ENCODE results near the gene ZNF644.

Gene ZNF644

GRCh38 chr1:90926971-90927370, 94.9 kb downstream of the ZNF644 start:
- DNase-seq (ENCODE audit: extremely low spot score) = no peak
- TF ChIP-seq, protein P1, sequence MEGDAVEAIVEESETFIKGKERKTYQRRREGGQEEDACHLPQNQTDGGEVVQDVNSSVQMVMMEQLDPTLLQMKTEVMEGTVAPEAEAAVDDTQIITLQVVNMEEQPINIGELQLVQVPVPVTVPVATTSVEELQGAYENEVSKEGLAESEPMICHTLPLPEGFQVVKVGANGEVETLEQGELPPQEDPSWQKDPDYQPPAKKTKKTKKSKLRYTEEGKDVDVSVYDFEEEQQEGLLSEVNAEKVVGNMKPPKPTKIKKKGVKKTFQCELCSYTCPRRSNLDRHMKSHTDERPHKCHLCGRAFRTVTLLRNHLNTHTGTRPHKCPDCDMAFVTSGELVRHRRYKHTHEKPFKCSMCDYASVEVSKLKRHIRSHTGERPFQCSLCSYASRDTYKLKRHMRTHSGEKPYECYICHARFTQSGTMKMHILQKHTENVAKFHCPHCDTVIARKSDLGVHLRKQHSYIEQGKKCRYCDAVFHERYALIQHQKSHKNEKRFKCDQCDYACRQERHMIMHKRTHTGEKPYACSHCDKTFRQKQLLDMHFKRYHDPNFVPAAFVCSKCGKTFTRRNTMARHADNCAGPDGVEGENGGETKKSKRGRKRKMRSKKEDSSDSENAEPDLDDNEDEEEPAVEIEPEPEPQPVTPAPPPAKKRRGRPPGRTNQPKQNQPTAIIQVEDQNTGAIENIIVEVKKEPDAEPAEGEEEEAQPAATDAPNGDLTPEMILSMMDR (IDR thresholded peaks at IDR 0.05; ENCODE audit: control extremely low read depth, extremely low read depth, low read depth, missing control alignments) = no peak
- CTCF ChIA-PET = interaction anchor here (2.5 kb wide), 1 partner anchor 9 kb away, joined by 18 read pairs; no protein-coding TSS in a partner anchor
- POLR2A ChIA-PET = interaction anchor here (0.6 kb wide), 1 partner anchor 9 kb away, joined by 6 read pairs; no protein-coding TSS in a partner anchor

GRCh38 chr1:90925928-90926869, 95.6 kb downstream of the ZNF644 start:
- CTCF ChIA-PET = interaction anchor here (2.5 kb wide), 1 partner anchor 10 kb away, joined by 18 read pairs; no protein-coding TSS in a partner anchor
- TF ChIP-seq, protein P1 (IDR thresholded peaks at IDR 0.05; ENCODE audit: control extremely low read depth, extremely low read depth, low read depth, missing control alignments) = no peak
- POLR2A ChIA-PET = no interaction called here
- DNase-seq (ENCODE audit: extremely low spot score) = no peak

GRCh38 chr1:90924982-90925381, 96.9 kb downstream of the ZNF644 start:
- no peak for DNase-seq (ENCODE audit: extremely low spot score)
- POLR2A ChIA-PET = no interaction called here
- TF ChIP-seq, protein P1 (IDR thresholded peaks at IDR 0.05; ENCODE audit: control extremely low read depth, extremely low read depth, low read depth, missing control alignments) = no peak
- CTCF ChIA-PET = interaction anchor here (1.2 to 1.6 kb wide), 2 partner anchors 12 kb away, joined by 3 to 4 read pairs; no protein-coding TSS in a partner anchor

GRCh38 chr1:90922996-90923395, 98.8 kb downstream of the ZNF644 start:
- ChIA-PET POLR2A (no interaction called here), CTCF (interaction anchor here (0.9 to 1.3 kb wide), 2 partner anchors 13 to 71 kb away, joined by 3 read pairs; no protein-coding TSS in a partner anchor)
- no peak for DNase-seq (ENCODE audit: extremely low spot score)
- TF ChIP-seq, protein P1 (IDR thresholded peaks at IDR 0.05; ENCODE audit: control extremely low read depth, extremely low read depth, low read depth, missing control alignments) = no peak

DNA sequence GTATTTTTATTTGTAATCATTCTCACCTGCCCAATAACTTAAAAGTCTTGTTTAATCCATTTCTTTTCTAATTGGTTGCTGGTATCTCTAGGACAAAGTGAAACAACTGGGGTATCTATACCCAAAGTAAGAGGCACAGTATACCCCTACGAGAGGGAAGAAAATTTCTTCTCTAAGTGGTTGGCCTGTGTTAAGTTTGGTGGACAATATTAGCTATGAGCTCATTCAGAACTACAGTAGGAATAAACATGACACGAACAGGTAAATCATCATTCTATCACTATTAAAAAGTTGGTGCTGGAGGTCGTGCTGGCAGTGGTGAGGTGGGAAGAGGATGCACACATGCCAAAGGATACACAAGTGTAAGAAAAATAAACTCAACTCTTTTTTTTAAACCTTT, 99.6 kb downstream of the ZNF644 start:
- ChIA-PET POLR2A (no interaction called here), CTCF (no interaction called here)
- DNase-seq (ENCODE audit: extremely low spot score) = no peak
- TF ChIP-seq, protein P1 (IDR thresholded peaks at IDR 0.05; ENCODE audit: control extremely low read depth, extremely low read depth, low read depth, missing control alignments) = no peak

- ChIA-PET CTCF (interaction anchor here (1.0 to 1.3 kb wide), 2 partner anchors 14 to 15 kb away, joined by 3 to 4 read pairs; no protein-coding TSS in a partner anchor), POLR2A (interaction anchor here (1.1 kb wide), 1 partner anchor 102 kb away, joined by 3 read pairs; the partner anchor contains the start of gene ZNF644)
- no peak for DNase-seq (ENCODE audit: extremely low spot score)
- TF ChIP-seq, protein P1 (IDR thresholded peaks at IDR 0.05; ENCODE audit: control extremely low read depth, extremely low read depth, low read depth, missing control alignments) = no peak
Measured at GRCh38 chr1:90919900-90920299, 101.9 kb downstream of the ZNF644 start.

Data from GM10248 (cell line).